22Rv1 (cell line): ENCODE measurements around the gene CAPN3.

Experiments used
- H3K27ac ChIP-seq: fragments of 450-650 bp; 2 replicates; pipeline ENCODE4 v1.5.1; 2017
- CTCF ChIP-seq: fragments of 450-650 bp; IDR thresholded peaks from 2 replicates; pipeline ENCODE4 v1.5.1; 2017; ENCODE audit warnings: mild to moderate bottlenecking
- ZFX ChIP-seq: fragments of 450-650 bp; IDR thresholded peaks from 2 replicates; pipeline ENCODE4 v1.6.1; 2017; ENCODE audit warnings: antibody characterized with exemption, borderline replicate concordance

Gene CAPN3

GRCh38 chr15:42355291-42355690, 4.0 kb upstream of the CAPN3 start:
- H3K27ac ChIP-seq = no peak overlapping the region
- no peak for TF ChIP-seq CTCF
- TF ChIP-seq ZFX = no peak

GRCh38 chr15:42356851-42357250, 2.5 kb upstream of the CAPN3 start:
- TF ChIP-seq CTCF (no peak), ZFX (no peak)
- H3K27ac ChIP-seq = no peak overlapping the region

DNA sequence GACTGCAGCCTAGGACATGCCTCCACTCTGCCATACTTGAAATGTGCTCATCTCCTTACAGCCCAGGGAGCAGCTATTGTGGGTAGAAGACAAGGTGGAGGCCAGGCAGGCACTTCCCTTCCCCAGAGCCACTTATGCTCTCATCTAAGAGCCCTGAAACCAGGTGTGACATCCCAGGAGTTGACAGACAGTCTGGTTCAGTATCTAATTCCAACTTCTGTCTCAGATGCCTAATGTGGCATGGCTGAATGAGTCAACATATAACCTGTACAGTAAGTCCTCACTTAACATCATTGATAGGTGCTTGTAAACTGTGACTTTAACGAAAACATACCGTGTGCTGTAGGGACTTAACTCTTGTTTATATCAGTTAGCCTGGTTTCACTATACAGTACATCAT, 1.2 kb upstream of the CAPN3 start:
- H3K27ac ChIP-seq = no peak overlapping the region

GRCh38 chr15:42359985-42360384, 684 bp downstream of the CAPN3 start:
- H3K27ac ChIP-seq = no peak overlapping the region
- TF ChIP-seq CTCF (no peak), ZFX (no peak)

More for the DNA sequence above, 1.2 kb upstream of the CAPN3 start:
- TF ChIP-seq ZFX (no peak), CTCF (no peak)

DNA sequence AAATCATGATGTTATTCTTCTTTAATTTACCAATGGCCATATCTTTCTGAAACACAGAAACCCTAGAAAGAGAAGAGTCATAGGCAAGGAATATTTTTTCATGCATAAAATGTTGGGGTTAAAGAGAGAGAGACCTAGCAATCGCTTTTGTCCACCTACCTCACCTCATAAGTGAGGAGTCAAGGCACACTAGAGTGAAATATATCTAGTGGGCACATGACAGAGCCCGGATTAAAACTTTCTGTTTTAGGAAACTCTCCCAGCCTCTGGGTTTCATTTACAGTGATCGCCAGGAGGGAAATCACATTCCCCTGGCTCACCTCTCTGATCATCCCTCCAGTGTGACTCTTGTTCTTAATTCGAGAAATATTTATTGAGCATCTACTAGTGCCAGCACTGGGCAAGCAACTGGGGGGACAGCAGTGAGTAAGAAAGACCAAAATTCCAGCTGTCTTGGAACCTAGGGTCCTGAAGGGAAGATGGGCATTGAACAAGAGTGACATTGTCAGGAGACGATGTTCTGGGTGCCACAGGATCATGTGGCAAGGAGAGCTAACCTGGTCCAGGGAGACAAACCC, 1.3 kb downstream of the CAPN3 start:
- TF ChIP-seq CTCF (no peak), ZFX (no peak)

DNA sequence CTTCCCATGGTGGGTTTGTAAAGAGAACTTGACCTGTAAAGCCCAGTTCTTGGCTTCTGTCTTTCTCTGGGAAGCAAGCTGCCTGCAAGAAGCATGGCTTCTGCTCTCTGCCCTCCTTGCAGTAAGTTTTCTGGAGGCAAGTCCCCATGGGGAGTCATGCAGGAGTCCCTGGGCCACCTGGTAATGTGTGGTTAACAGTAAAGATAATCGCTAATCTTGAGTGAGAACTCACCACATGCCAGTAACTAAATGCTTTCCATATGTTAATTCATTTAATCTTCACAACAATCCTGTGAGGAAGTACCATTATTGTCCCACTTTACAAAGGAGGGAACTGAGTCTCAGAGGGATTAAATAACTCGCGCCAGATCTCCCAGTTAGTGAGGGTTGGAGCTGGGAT, 4.2 kb downstream of the CAPN3 start:
- TF ChIP-seq ZFX (no peak), CTCF (no peak)
- H3K27ac ChIP-seq = no peak overlapping the region

More for the DNA sequence above, 1.3 kb downstream of the CAPN3 start:
- no peak overlapping the region for H3K27ac ChIP-seq

DNA sequence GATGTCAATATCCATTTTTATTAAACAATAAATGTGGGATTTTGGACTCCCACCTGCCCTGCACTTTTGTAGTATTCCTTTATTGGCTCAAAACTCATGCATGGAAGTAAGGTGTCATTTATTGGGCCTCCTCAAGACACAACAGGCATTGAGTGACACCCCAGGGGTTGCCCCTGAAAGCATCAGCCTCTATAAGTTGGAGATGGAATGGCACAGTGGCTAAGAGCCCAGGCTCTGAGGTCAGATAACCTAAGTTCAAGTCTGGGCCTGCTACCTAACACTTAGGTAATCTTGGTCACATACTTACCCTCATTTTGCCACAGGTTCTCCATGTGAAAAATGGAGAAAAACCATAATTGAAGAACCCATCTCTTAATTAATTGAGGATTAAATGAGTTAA, 4.6 kb downstream of the CAPN3 start:
- TF ChIP-seq CTCF = no peak
- TF ChIP-seq ZFX = no peak
- H3K27ac ChIP-seq = no peak overlapping the region
